Activated T-cell treated with anti-CD3 and anti-CD28 coated beads for 4 hours (primary cell): Measurements from ENCODE around the gene LKAAEAR1.

Experiments
- DNase-seq: peaks from one replicate; pipeline ENCODE4 v3.0.0-alpha.2; 2020

Gene LKAAEAR1

GRCh38 chr20:64035066-64035932, 48.9 kb downstream of the LKAAEAR1 start:
- no peak for DNase-seq

DNA sequence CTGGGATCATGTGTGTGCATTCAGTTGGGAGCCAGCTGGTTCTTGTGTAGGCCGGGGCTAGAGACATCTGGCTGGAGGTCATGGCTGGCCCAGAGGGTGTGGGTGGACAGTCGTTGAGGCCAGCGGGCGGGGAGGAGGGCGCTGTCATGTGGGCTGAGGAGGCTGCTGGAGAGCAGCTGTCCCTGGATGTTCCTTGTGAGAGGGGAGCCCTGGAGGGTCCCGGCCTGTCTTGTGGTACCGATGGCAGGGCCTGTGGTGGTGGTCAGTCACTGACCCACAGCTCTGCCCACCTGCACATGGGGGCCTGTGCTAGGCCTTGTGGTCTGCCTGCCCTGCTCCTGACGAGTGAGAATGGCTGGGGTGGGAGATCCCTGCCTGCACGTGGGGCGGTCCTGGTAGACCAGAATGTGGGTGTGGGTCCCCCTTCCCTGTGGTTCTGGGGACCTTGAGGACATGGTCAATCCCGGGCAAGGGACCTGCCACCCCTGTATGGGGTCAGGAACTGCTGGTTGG, 50.2 kb downstream of the LKAAEAR1 start:
- no peak for DNase-seq
